ENCODE results near the gene ZNF790. TPM values are rescaled to one million over a fixed set of nuclear protein-coding genes. Genes with fewer than 3 reads are reported as not detected.

Gene ZNF790
- total and polyA plus RNA-seq, 2 of the 13 experiments (the other 11 are each of a cell fraction or from before 2014, with no cell fraction given) = 1.3 to 5.3 TPM

DNA sequence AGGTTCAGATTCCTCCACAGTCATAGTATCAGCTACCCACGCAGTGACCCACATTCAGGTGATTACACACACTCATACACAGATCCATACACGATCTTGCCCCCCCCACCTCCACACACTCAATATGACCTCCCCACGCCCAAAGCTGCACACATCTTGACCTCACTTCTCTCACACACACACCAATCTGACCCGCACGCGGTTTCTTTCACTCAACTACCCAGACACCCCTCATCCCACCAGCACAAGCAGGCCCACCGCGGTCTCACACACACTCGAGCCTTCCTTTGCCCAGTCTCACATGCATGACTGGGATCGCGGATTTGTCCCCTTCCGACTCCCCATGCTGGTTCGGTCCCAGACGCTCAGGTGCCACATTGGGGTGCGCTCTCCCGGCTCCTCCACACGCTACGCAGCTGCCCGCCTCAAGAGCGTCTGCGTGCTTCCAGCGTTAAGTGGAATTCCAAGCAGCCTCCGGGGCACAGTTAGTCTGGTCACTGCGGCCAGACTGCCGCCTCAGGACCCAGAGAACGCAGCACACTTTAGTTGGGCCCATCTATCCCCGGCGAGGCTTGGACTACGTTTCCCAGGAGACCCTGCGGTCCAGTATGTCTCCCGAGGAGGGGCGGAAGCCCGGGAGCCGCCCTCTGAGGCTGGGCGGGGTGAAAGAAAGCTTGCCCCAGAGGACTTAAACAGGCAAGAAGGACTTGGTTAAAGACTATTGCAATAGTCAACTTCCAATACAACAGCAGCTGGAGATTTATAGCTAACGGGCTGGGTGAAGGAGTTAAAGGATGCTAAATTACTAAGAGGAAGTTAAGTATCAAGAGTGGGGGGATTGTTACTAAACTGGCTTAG is 11.7 kb upstream of the ZNF790 start (continued):
- TF ChIP-seq DDIT3 (CRISPR knock-in tag; IDR thresholded peaks at IDR 0.05) (no peak), BRD4 (CRISPR knock-in tag; IDR thresholded peaks at IDR 0.05) (no peak), CAMTA2 (CRISPR knock-in tag; IDR thresholded peaks at IDR 0.05; ENCODE audit: borderline replicate concordance) (peak; percentile 48; the same call in 1 of the 2 replicates), ZNF567 (CRISPR knock-in tag; IDR thresholded peaks at IDR 0.05; ENCODE audit: borderline replicate concordance) (no peak), ZNF883 (CRISPR knock-in tag; IDR thresholded peaks at IDR 0.05; ENCODE audit: not compliant biosample characterization) (peak; percentile 81), TMF1 (CRISPR knock-in tag; IDR thresholded peaks at IDR 0.05; ENCODE audit: low read depth) (no peak), ZBTB40 (IDR thresholded peaks at IDR 0.05) (no peak), ZBTB40 (CRISPR knock-in tag; IDR thresholded peaks at IDR 0.05) (peak; percentile 56), YY1 (IDR thresholded peaks at IDR 0.05; ENCODE audit: insufficient read depth, insufficient replicate concordance, low read depth, low read length) (peak; percentile 79), CBX5 (CRISPR knock-in tag; IDR thresholded peaks at IDR 0.05; ENCODE audit: borderline replicate concordance) (no peak), ZMYM3 (CRISPR knock-in tag; IDR thresholded peaks at IDR 0.05) (0 out of 2 replicates have a peak, but pooled peaks have one; percentile 19), ZSCAN20 (CRISPR knock-in tag; IDR thresholded peaks at IDR 0.05; ENCODE audit: borderline replicate concordance) (no peak), MEF2D (CRISPR knock-in tag; IDR thresholded peaks at IDR 0.05) (no peak)
- TF ChIP-seq, protein P1, sequence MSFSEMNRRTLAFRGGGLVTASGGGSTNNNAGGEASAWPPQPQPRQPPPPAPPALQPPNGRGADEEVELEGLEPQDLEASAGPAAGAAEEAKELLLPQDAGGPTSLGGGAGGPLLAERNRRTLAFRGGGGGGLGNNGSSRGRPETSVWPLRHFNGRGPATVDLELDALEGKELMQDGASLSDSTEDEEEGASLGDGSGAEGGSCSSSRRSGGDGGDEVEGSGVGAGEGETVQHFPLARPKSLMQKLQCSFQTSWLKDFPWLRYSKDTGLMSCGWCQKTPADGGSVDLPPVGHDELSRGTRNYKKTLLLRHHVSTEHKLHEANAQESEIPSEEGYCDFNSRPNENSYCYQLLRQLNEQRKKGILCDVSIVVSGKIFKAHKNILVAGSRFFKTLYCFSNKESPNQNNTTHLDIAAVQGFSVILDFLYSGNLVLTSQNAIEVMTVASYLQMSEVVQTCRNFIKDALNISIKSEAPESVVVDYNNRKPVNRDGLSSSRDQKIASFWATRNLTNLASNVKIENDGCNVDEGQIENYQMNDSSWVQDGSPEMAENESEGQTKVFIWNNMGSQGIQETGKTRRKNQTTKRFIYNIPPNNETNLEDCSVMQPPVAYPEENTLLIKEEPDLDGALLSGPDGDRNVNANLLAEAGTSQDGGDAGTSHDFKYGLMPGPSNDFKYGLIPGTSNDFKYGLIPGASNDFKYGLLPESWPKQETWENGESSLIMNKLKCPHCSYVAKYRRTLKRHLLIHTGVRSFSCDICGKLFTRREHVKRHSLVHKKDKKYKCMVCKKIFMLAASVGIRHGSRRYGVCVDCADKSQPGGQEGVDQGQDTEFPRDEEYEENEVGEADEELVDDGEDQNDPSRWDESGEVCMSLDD (CRISPR knock-in tag; IDR thresholded peaks at IDR 0.05; ENCODE audit: borderline replicate concordance) = peak; percentile 59; the same call in 1 of the 2 replicates
- TF ChIP-seq, protein P2, sequence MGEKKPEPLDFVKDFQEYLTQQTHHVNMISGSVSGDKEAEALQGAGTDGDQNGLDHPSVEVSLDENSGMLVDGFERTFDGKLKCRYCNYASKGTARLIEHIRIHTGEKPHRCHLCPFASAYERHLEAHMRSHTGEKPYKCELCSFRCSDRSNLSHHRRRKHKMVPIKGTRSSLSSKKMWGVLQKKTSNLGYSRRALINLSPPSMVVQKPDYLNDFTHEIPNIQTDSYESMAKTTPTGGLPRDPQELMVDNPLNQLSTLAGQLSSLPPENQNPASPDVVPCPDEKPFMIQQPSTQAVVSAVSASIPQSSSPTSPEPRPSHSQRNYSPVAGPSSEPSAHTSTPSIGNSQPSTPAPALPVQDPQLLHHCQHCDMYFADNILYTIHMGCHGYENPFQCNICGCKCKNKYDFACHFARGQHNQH (CRISPR knock-in tag; IDR thresholded peaks at IDR 0.05) = no peak
